Ectodermal cell (in vitro differentiated cells): ENCODE measurements around the gene RAB11FIP4.
"Not testable (repeated sequence)": the region's sequence is repeated elsewhere in the genome, so short reads cannot be mapped to it uniquely, and the experiment has no call there.

Experiments used
- H3K27ac ChIP-seq: 2 replicates; pipeline ENCODE4 v1.7.0; 2013; ENCODE audit warnings: mild to moderate bottlenecking, low read depth, low read length; ENCODE audit not compliant: insufficient read depth, poor library complexity, severe bottlenecking
- H3K27me3 ChIP-seq: 2 replicates; pipeline ENCODE4 v1.7.0; 2013; ENCODE audit warnings: mild to moderate bottlenecking, low read length; ENCODE audit not compliant: insufficient read depth, control insufficient read depth, poor library complexity, severe bottlenecking
- H3K36me3 ChIP-seq: one replicate; pipeline ENCODE4 v1.7.0; 2013; ENCODE audit warnings: low read length; ENCODE audit not compliant: control insufficient read depth, insufficient read depth
- H3K4me1 ChIP-seq: one replicate; pipeline ENCODE4 v1.7.0; 2013; ENCODE audit warnings: low read length; ENCODE audit not compliant: control insufficient read depth, insufficient read depth
- H3K4me3 ChIP-seq: 2 replicates; pipeline ENCODE4 v1.7.0; 2013; ENCODE audit warnings: low read depth, low read length, control low read depth; ENCODE audit not compliant: insufficient read depth
- H3K9me3 ChIP-seq: 2 replicates; pipeline ENCODE4 v1.7.0; 2013; ENCODE audit warnings: mild to moderate bottlenecking, low read length, moderate library complexity; ENCODE audit not compliant: control insufficient read depth
- WGBS, 2 experiments: methylation state at CpG; one replicate each; pipeline ENCODE4 v1.1.7; 2013; ENCODE audit warnings: missing lambda C conversion rate in 2 of 2; 5-methylcytosine and 5-hydroxymethylcytosine counted together

Gene RAB11FIP4

DNA sequence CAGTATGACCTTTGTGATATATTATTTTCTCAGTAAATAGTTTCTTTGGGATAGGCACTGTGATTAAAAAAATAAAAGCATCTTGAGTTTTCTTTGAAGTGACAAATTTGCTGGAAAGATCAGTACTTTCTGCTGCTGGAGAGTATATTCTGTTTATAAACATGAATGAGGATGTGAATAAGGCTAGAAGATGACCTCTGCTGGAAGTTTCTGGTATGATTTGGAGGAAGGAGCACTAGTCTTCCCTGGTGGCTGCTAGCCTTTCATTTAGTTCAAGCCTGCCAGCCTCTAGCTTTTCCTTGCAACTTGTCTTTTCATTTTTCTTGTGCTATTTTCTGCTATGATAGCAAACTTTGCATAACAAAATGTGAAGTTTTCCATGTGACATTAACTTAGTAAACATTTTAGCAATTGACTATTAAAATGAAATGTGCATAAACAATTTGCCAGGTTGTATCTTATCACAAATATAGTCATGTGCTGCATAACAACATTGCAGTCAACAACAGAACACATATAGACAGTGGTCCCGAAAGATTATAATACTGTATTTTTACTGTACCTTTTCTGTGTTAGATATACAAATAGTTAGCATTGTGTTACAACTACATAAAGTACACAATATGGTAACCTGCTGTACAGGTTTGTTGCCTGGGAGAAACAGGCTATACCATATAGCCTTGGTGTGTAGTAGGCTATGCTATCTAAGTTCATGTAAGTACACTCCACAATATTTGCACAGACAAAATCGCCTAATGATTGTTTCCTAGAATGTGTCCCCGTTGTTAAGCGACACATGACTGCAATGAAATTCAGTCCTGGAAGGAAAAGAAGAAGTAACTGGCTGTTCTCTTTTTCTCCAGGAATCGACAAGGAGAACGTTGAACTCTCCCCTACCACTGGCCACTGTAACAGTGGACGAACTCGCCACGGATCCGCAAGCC lies 18.1 kb upstream of the RAB11FIP4 start:
- 93 to 96% methylated on average over 9 of the region's 10 CpGs for WGBS, 2 experiments
- no peaks in the 10 kb centered on the region for H3K9me3 ChIP-seq
- H3K4me1 ChIP-seq: no peaks in the 10 kb centered on the region
- no peaks in the 10 kb centered on the region for H3K27me3 ChIP-seq
- H3K36me3 ChIP-seq: peaks cover 7% of the 10 kb centered on the region
- H3K27ac ChIP-seq: no peak overlapping the region
- H3K4me3 ChIP-seq: no peak overlapping the region

- Histone ChIP-seq H3K27ac (no peak overlapping the region), H3K27me3 (no peaks in the 10 kb centered on the region), H3K4me3 (no peak overlapping the region), H3K4me1 (no peaks in the 10 kb centered on the region), H3K36me3 (peaks cover 7% of the 10 kb centered on the region), H3K9me3 (no peaks in the 10 kb centered on the region)
- WGBS, 2 experiments: 95 to 97% methylated on average over 5 to 6 of the region's 6 CpGs
Measured at GRCh38 chr17:31374094-31374447, 17.4 kb upstream of the RAB11FIP4 start.

GRCh38 chr17:31374503-31374902 lies 17.0 kb upstream of the RAB11FIP4 start:
- Histone ChIP-seq H3K4me1 (no peaks in the 10 kb centered on the region), H3K27ac (no peak overlapping the region), H3K9me3 (no peaks in the 10 kb centered on the region), H3K4me3 (no peak overlapping the region), H3K36me3 (peaks cover 7% of the 10 kb centered on the region), H3K27me3 (no peaks in the 10 kb centered on the region)
- 100% methylated on average over 1 to 2 of the region's 2 CpGs for WGBS, 2 experiments

DNA sequence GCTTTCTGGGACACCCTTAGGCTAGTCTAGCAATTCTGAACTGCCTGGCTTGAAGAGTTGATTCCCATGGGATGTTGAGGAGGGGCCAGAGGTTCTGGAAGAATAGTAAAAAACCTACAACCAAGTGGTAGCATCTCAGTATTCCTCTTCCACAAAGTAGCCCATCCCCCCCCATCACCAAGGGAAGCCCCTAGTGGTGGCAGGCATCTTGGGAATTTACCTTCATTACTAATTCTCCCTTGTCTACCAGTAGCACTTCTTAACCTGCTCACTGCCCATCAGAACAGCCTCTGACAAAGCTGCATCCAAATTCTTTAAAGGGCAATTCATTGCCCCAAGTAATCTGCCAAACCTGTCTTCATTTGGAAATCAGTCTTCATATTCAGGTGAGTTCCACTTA lies 12.8 kb upstream of the RAB11FIP4 start:
- H3K36me3 ChIP-seq: peaks cover 6% of the 10 kb centered on the region
- no peaks in the 10 kb centered on the region for H3K9me3 ChIP-seq

DNA sequence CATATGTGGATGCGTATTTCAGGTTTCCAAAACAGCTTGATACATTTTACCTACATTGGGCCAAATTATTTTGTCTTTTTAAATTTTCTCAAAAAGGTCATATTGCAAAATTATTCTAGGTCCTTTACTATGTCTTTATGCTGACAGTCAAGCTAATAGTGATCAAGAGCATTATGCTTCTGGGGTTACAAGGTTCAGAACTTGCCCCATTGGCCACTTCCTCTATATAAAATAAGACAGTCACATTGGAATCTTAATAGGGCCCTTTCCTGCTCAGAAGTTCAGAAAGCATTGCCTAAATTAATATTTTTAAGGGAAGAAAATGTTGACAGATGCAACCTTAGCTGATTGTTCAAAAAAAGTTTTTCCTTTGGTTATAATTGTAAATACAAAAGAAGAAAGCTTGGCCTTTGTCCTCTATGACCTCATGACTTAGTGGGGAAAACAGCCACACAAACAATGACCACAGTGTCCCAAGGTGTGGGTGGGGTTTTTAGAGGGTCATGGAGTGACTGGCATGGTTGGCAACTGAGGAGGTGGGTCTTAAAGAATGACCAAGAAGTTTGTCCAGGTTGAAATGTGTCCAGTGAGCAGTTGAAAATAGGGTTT lies 11.8 kb upstream of the RAB11FIP4 start:
- no peak overlapping the region for H3K4me3 ChIP-seq
- WGBS, 2 experiments: 100% methylated on average over 1 of the region's 1 CpG

More for the DNA sequence above, 12.8 kb upstream of the RAB11FIP4 start:
- Histone ChIP-seq H3K27me3 (no peaks in the 10 kb centered on the region), H3K4me3 (no peak overlapping the region), H3K27ac (no peak overlapping the region), H3K4me1 (no peaks in the 10 kb centered on the region)

GRCh38 chr17:31381165-31381668 lies 10.3 kb upstream of the RAB11FIP4 start:
- no peaks in the 10 kb centered on the region for H3K27me3 ChIP-seq
- no peak overlapping the region for H3K4me3 ChIP-seq
- no peak overlapping the region for H3K27ac ChIP-seq
- no peaks in the 10 kb centered on the region for H3K4me1 ChIP-seq
- no peaks in the 10 kb centered on the region for H3K9me3 ChIP-seq
- H3K36me3 ChIP-seq: no peaks in the 10 kb centered on the region

More for the DNA sequence above, 11.8 kb upstream of the RAB11FIP4 start:
- no peak overlapping the region for H3K27ac ChIP-seq
- H3K4me1 ChIP-seq: no peaks in the 10 kb centered on the region
- H3K36me3 ChIP-seq: no peaks in the 10 kb centered on the region
- no peaks in the 10 kb centered on the region for H3K27me3 ChIP-seq
- no peaks in the 10 kb centered on the region for H3K9me3 ChIP-seq

GRCh38 chr17:31382668-31383275 lies 8.7 kb upstream of the RAB11FIP4 start:
- not testable (repeated sequence) for H3K27ac ChIP-seq, H3K4me1 ChIP-seq, H3K4me3 ChIP-seq, H3K36me3 ChIP-seq, H3K9me3 ChIP-seq, H3K27me3 ChIP-seq
- WGBS, 2 experiments: 89 to 95% methylated on average over 11 of the region's 11 CpGs

DNA sequence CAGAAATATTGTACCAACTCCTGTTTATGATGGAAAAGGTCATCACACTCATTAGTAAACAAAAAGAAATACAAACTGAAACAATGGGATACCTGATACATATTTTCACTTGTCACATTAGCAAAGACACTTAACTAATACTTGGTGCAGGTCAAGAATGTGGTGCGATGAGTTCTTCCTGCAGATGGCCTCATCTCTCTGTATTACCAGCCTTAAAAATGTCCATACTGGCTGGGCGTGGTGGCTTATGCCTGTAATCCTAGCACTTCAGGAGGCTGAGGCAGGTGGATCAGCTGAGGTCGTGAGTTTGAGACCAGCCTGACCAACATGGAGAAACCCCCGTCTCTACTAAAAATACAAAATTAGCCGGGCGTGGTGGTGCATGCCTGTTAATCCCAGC lies 8.0 kb upstream of the RAB11FIP4 start:
- H3K9me3 ChIP-seq, H3K36me3 ChIP-seq, H3K4me1 ChIP-seq, H3K27ac ChIP-seq, H3K27me3 ChIP-seq, H3K4me3 ChIP-seq: not testable (repeated sequence)
- WGBS, 2 experiments: 92 to 96% methylated on average over 6 of the region's 6 CpGs

DNA sequence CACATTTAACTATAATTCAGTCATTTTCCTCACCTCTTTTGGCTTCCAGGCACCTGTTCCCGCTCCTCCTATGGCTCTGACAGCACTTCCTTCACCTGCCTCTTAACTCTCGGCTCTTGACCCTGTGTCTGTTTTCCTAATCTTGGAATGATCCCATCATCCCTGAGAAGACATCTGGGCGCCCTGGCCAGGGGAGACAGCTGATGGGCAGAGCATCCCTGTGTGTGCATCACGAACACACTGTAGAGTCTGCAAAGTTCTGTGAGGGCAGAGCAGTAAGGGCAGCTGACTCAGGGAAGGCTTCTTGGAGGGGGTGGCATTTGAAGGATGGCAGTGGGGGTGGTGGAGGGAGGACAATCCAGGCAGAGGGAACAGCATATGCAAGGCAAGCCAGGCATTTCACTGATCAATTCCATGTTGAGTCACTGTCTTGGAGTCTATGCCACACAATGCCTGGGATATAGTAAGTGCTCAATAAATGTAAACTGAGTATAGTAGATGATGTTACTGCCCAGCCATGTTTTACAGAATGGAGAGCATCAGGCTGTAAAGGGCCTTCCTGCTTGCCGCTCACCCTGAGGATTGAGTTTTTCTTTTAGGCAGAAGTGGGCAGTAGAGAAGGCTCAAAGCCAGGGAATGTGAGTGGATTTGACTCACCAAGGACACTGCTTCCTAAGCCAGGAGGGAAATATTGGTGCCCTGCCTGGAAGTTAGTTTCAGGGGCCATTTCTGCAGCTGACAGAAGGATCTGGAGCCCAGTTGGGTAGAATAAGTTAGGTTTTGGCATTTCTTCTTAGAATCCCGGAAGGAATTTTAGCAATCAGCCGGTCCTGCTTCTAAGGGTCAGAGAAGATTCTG lies 5.8 kb upstream of the RAB11FIP4 start:
- H3K27me3 ChIP-seq: peaks cover 14% of the 10 kb centered on the region
- 93 to 95% methylated on average over 7 of the region's 7 CpGs for WGBS, 2 experiments
- no peak overlapping the region for H3K27ac ChIP-seq
- H3K9me3 ChIP-seq: no peaks in the 10 kb centered on the region
- H3K4me3 ChIP-seq: no peak overlapping the region
- H3K36me3 ChIP-seq: no peaks in the 10 kb centered on the region
- peaks cover 6% of the 10 kb centered on the region for H3K4me1 ChIP-seq
